ENCODE measurements around the gene TUT1. TPM values are rescaled to one million over a fixed set of nuclear protein-coding genes. Genes with fewer than 3 reads are reported as not detected.

The TUT1 gene
- total RNA-seq, 6 experiments from 2014 or later: 12.3 to 34.2 (median 21.1) TPM

GRCh38 chr11:62600367-62601121, 9.2 kb upstream of the TUT1 start:
- peak overlapping the region; percentile 85 to 95 (median 85) for H3K27ac ChIP-seq
- peak overlapping the region; percentile 80 to 92 (median 88) for H3K4me3 ChIP-seq
- DNase-seq (no peak), ATAC-seq (no peak)
- H3K4me1 ChIP-seq: peaks cover 0 to 16% (median 7%) of the 10 kb centered on the region in 4 donors
- no peaks in the 10 kb centered on the region for H3K27me3 ChIP-seq
- 2% methylated on average over 11 of the region's 26 CpGs for WGBS (ENCODE audit: insufficient coverage, low coverage, low lambda C conversion rate, missing lambda C conversion rate)
- H3K36me3 ChIP-seq: peaks cover 0 to 33% (median 18%) of the 10 kb centered on the region in 4 donors
- TF ChIP-seq CTCF (IDR thresholded peaks at IDR 0.05): no peak
- TF ChIP-seq POLR2A (IDR thresholded peaks at IDR 0.05): no peak
- H3K9me3 ChIP-seq: no peaks in the 10 kb centered on the region
- intact Hi-C loops (cut with DNase I): no loop called here

- Histone ChIP-seq H3K27me3 (no peaks in the 10 kb centered on the region), H3K36me3 (peaks cover 0 to 40% (median 24%) of the 10 kb centered on the region in 4 donors), H3K27ac (peak overlapping the region in 1 of 3 donors; percentile 95), H3K4me1 (peaks cover 0 to 16% (median 7%) of the 10 kb centered on the region in 4 donors), H3K4me3 (peak overlapping the region in 2 of 3 donors; percentile 80 to 88), H3K9me3 (no peaks in the 10 kb centered on the region)
- intact Hi-C loops (cut with DNase I): no loop called here
- TF ChIP-seq CTCF (IDR thresholded peaks at IDR 0.05) (no peak), POLR2A (IDR thresholded peaks at IDR 0.05) (no peak)
- no peak for ATAC-seq
- WGBS (ENCODE audit: insufficient coverage, low coverage, low lambda C conversion rate, missing lambda C conversion rate): 41% methylated on average over 5 of the region's 5 CpGs
- no peak for DNase-seq
Measured at GRCh38 chr11:62599901-62600300, 8.6 kb upstream of the TUT1 start.

- peak; percentile 80 to 85 (median 82) for DNase-seq
- Histone ChIP-seq H3K4me3 (peak overlapping the region in 1 of 3 donors; percentile 80), H3K36me3 (peaks cover 0 to 47% (median 29%) of the 10 kb centered on the region in 4 donors), H3K27ac (peak overlapping the region in 2 of 3 donors; percentile 5 to 15), H3K9me3 (no peaks in the 10 kb centered on the region), H3K27me3 (no peaks in the 10 kb centered on the region), H3K4me1 (peaks cover 0 to 16% (median 7%) of the 10 kb centered on the region in 4 donors)
- 59% methylated on average over 5 of the region's 7 CpGs for WGBS (ENCODE audit: insufficient coverage, low coverage, low lambda C conversion rate, missing lambda C conversion rate)
- TF ChIP-seq POLR2A (IDR thresholded peaks at IDR 0.05): no peak
- no peak for TF ChIP-seq CTCF (IDR thresholded peaks at IDR 0.05)
- intact Hi-C loops (cut with DNase I): no loop called here
- ATAC-seq: peak; percentile 44 to 50 (median 48)
Measured at GRCh38 chr11:62599069-62599696, 7.9 kb upstream of the TUT1 start.

- 71% methylated on average over 4 of the region's 8 CpGs for WGBS (ENCODE audit: insufficient coverage, low coverage, low lambda C conversion rate, missing lambda C conversion rate)
- peak in 1 of 3 donors; percentile 42 for DNase-seq
- Histone ChIP-seq H3K27me3 (no peaks in the 10 kb centered on the region), H3K27ac (no peak overlapping the region), H3K9me3 (no peaks in the 10 kb centered on the region), H3K36me3 (peaks cover 0 to 52% (median 32%) of the 10 kb centered on the region in 4 donors), H3K4me3 (no peak overlapping the region), H3K4me1 (peaks cover 0 to 32% (median 15%) of the 10 kb centered on the region in 4 donors)
- no peak for ATAC-seq
- TF ChIP-seq CTCF (IDR thresholded peaks at IDR 0.05): no peak
- TF ChIP-seq POLR2A (IDR thresholded peaks at IDR 0.05): no peak
- intact Hi-C loops (cut with DNase I): no loop called here
Measured at GRCh38 chr11:62595124-62595523, 3.8 kb upstream of the TUT1 start.
